Measurements from ENCODE around the gene DCAF12. TPM values are rescaled to one million over a fixed set of nuclear protein-coding genes. Genes with fewer than 3 reads are reported as not detected.

The DCAF12 gene
- total RNA-seq, 1 donor from 2014 or later, result 39.9 TPM

GRCh38 chr9:34087370-34087769, 39.1 kb downstream of the DCAF12 start:
- Histone ChIP-seq H3K36me3 (ENCODE audit: control insufficient read depth, insufficient read depth, low read length) (no peaks in the 10 kb centered on the region), H3K4me3 (ENCODE audit: low read depth, low read length) (no peak overlapping the region), H3K27me3 (ENCODE audit: control insufficient read depth, insufficient read depth, low read length) (no peaks in the 10 kb centered on the region)
- DNase-seq (ENCODE audit: low read depth), result no peak
- no peak for TF ChIP-seq CTCF (IDR thresholded peaks at IDR 0.05; ENCODE audit: insufficient read depth, low read length, poor library complexity, severe bottlenecking)

- TF ChIP-seq CTCF (IDR thresholded peaks at IDR 0.05; ENCODE audit: insufficient read depth, low read length, poor library complexity, severe bottlenecking), result no peak
- Histone ChIP-seq H3K4me3 (ENCODE audit: low read depth, low read length) (no peak overlapping the region), H3K36me3 (ENCODE audit: control insufficient read depth, insufficient read depth, low read length) (no peaks in the 10 kb centered on the region), H3K27me3 (ENCODE audit: control insufficient read depth, insufficient read depth, low read length) (no peaks in the 10 kb centered on the region)
- no peak for DNase-seq (ENCODE audit: low read depth)
Measured at GRCh38 chr9:34086864-34087263, 39.6 kb downstream of the DCAF12 start.

GRCh38 chr9:34085581-34086500, 40.7 kb downstream of the DCAF12 start:
- H3K27me3 ChIP-seq (ENCODE audit: control insufficient read depth, insufficient read depth, low read length), result no peaks in the 10 kb centered on the region
- H3K36me3 ChIP-seq (ENCODE audit: control insufficient read depth, insufficient read depth, low read length), result no peaks in the 10 kb centered on the region
- no peak for TF ChIP-seq CTCF (IDR thresholded peaks at IDR 0.05; ENCODE audit: insufficient read depth, low read length, poor library complexity, severe bottlenecking)
- no peak overlapping the region for H3K4me3 ChIP-seq (ENCODE audit: low read depth, low read length)
- DNase-seq (ENCODE audit: low read depth), result no peak

GRCh38 chr9:34084562-34084961, 41.9 kb downstream of the DCAF12 start:
- TF ChIP-seq CTCF (IDR thresholded peaks at IDR 0.05; ENCODE audit: insufficient read depth, low read length, poor library complexity, severe bottlenecking), result no peak
- Histone ChIP-seq H3K4me3 (ENCODE audit: low read depth, low read length) (no peak overlapping the region), H3K27me3 (ENCODE audit: control insufficient read depth, insufficient read depth, low read length) (no peaks in the 10 kb centered on the region), H3K36me3 (ENCODE audit: control insufficient read depth, insufficient read depth, low read length) (no peaks in the 10 kb centered on the region)
- DNase-seq (ENCODE audit: low read depth), result no peak

- Histone ChIP-seq H3K27me3 (ENCODE audit: control insufficient read depth, insufficient read depth, low read length) (no peaks in the 10 kb centered on the region), H3K36me3 (ENCODE audit: control insufficient read depth, insufficient read depth, low read length) (no peaks in the 10 kb centered on the region), H3K4me3 (ENCODE audit: low read depth, low read length) (no peak overlapping the region)
- no peak for TF ChIP-seq CTCF (IDR thresholded peaks at IDR 0.05; ENCODE audit: insufficient read depth, low read length, poor library complexity, severe bottlenecking)
- peak; percentile 37 for DNase-seq (ENCODE audit: low read depth)
Measured at GRCh38 chr9:34079181-34079580, 47.3 kb downstream of the DCAF12 start.

All from kidney epithelial cell (primary cell).